Omental fat pad (tissue), 4 donors: Measurements from ENCODE around the gene TLK1. TPM values are rescaled to one million over a fixed set of nuclear protein-coding genes. Genes with fewer than 3 reads are reported as not detected.

ENCODE experiments used
- ATAC-seq: fragments of 150-250 bp; one replicate; pipeline ENCODE4 v1.9.1; 2016; ENCODE audit warnings: mild to moderate bottlenecking, moderate library complexity; ENCODE audit not compliant: low FRiP score
- DNase-seq: peaks from one replicate; pipeline ENCODE4 v3.0.0-alpha.2; 2019; ENCODE audit warnings: low spot score
- total RNA-seq, 4 donors: library from RNA; depleted of rRNA; stranded (reverse); fragments of >200 nt; gene quantifications; one replicate each; pipeline ENCODE4 v1.1.0, GENCODE V29; 2016
- TF ChIP-seq, protein P1 (sequence below), 3 donors: fragments of 450-650 bp; IDR thresholded peaks; one replicate each; pipeline ENCODE4 v1.5.1; 2016 to 2017; ENCODE audit warnings: antibody characterized with exemption in 3 of 3, mild to moderate bottlenecking in 3 of 3, moderate library complexity in 2 of 3

Gene TLK1
- total RNA-seq, 4 donors from 2014 or later = 18.1 to 34.1 (median 27.3) TPM

DNA sequence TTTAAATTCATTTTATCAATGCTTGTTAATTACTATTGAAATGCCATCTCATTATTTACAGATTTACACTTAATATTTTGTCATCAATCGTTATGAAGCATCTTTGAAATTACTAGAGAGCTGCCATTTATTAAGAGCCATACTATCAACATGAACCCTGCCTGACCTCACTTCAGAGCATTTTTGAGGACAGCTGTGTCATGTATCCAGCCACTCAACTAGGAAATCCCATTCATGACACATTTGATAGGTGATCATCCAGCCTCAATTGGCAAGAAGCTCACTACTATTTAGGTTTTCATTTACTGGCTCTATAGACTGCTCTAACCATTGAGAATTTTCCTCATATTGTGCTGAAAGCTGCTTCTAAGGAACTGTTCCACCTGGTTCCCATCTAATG lies 40.6 kb upstream of the TLK1 start:
- no peak for ATAC-seq
- DNase-seq = no peak
- TF ChIP-seq, protein P1, sequence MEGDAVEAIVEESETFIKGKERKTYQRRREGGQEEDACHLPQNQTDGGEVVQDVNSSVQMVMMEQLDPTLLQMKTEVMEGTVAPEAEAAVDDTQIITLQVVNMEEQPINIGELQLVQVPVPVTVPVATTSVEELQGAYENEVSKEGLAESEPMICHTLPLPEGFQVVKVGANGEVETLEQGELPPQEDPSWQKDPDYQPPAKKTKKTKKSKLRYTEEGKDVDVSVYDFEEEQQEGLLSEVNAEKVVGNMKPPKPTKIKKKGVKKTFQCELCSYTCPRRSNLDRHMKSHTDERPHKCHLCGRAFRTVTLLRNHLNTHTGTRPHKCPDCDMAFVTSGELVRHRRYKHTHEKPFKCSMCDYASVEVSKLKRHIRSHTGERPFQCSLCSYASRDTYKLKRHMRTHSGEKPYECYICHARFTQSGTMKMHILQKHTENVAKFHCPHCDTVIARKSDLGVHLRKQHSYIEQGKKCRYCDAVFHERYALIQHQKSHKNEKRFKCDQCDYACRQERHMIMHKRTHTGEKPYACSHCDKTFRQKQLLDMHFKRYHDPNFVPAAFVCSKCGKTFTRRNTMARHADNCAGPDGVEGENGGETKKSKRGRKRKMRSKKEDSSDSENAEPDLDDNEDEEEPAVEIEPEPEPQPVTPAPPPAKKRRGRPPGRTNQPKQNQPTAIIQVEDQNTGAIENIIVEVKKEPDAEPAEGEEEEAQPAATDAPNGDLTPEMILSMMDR (IDR thresholded peaks at IDR 0.05) = no peak

DNA sequence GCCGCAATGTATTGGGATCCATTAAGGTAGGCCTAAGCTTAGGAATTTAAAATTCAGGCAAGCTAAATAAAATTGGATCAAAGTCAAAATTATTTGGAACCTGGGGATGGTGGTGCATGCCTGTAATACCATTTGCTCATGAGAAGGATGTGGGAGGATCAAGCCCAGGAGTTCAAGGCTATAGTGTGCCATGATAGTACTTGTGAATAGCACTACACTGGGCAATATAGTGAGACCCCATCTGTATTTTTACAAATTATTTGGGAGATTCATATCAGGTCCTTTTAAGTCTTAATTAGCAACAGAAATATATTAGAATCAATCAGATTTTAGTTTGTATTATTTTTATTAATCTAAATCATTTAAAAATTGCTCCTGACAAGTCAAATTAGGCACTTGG lies 39.8 kb upstream of the TLK1 start:
- no peak for DNase-seq

DNA sequence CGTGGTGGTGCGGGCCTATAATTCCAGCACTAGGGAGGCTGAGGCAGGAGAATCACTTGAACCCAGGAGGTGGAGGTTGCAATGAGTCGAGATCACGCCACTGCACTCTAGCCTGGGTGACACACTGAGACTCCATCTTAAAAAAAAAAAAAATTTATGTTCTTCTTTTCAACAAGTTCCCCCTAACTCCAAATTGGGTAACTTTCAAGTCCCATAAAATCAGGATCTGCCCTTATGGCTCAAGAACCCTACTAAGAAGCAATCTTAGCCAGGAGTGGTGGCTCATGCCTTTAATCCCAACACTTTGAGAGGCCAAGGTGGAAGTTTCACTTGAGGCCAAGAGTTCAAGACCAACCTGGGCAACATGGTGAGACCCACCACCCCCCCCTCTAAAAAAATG lies 30.3 kb upstream of the TLK1 start:
- no peak for ATAC-seq
- DNase-seq = no peak
- TF ChIP-seq, protein P1 (IDR thresholded peaks at IDR 0.05) = no peak

More for the DNA sequence above, 39.8 kb upstream of the TLK1 start:
- no peak for ATAC-seq
- TF ChIP-seq, protein P1 (IDR thresholded peaks at IDR 0.05) = no peak

DNA sequence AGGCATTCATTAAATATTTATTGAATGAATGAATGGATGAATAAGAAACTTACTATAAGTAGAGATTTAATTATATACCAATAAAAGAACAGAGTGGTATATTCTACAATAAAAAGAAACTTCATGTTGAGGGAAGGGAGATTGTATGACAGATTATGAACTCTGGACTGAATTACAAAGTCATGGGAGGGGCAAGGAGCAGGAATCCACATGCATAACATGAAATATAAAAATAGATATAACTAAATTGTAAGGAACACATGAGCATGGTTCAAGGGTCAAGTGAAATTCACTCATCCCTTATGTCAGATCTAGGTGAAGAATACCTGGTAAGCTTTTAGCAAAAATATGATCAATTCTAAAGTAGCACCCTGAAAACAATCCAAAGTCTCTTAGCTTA lies 27.1 kb upstream of the TLK1 start:
- TF ChIP-seq, protein P1 (IDR thresholded peaks at IDR 0.05) = no peak
- DNase-seq (no peak), ATAC-seq (no peak)

DNA sequence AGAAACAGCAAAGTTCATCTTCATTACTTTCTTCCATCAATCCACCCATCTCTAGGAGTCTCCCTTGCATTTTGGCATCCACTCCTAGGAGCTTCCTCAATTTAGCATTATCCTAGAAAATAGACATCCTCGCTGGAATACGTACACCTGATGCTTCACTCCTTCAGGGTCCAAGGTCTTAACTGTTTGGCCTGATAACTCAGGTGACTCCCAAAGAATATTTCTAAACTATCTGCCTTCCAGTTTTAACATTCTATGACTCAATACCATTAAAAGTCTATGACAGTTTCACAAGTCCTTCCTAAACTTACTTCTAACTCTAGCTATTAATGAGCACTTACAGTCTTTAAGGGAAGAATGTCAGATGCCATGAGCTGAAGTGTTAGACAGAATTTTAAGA lies 26.5 kb upstream of the TLK1 start:
- ATAC-seq (no peak), DNase-seq (no peak)
- TF ChIP-seq, protein P1 (IDR thresholded peaks at IDR 0.05) = no peak

DNA sequence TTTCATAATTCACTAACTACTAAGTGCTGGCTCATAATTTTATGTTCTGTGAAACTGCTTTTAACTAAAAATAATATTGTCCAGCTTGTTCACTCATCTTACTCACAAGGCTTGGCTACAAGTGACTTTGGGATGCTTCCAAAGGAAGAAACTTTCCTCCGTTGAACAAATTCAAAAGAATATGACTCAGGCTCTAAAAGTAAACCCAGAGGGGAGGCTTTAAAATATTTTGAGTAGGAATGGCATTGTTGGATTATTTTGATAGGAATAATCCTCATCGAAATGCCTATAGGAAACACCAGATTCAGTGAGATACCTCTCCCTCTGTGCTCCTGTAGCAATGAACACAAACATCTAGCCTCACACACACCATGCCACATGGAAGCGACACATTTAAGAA lies 25.2 kb upstream of the TLK1 start:
- DNase-seq = no peak
- ATAC-seq = no peak
- TF ChIP-seq, protein P1 (IDR thresholded peaks at IDR 0.05) = no peak

DNA sequence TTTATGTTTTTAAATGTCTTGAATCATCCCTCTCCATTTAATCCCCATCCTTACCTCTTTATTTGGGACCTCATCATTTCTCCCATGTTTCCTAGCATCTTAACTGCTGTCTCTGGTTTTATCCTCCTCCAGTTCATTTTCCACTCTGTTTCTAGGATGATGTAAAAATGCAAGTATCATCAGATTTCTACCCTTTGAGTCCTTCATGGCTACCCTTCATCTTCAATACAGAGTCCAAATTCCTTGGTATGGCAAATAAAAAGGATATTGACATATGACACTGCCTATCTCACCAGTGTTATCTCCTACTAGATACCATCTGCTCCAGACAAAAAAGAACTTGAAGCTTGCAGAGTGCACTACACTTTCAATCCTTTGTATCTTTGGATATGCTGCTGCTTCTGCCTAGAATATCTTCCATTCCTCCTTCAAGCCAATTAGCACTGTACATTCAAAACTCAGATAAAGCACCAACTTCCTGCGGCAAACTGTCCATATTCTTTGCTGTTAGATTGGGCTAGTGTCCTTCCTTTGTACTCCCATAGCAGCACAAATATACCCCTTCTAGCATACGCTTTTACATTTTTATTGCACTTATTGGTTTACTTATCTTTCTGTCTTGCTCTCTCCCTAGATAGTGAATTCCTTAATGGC lies 24.6 kb upstream of the TLK1 start:
- TF ChIP-seq, protein P1 (IDR thresholded peaks at IDR 0.05) = no peak
- ATAC-seq (no peak), DNase-seq (no peak)
